Neutrophil (primary cell): ENCODE measurements around the gene HIVEP3.

Experiments used
- H3K27ac ChIP-seq: fragments of 200-600 bp; sonication (generic); 2 replicates; pipeline ENCODE4 v1.5.1; 2016; ENCODE audit warnings: mild to moderate bottlenecking, moderate library complexity
- H3K27me3 ChIP-seq: fragments of 200-600 bp; sonication (generic); 2 replicates; pipeline ENCODE4 v1.6.0; 2016; ENCODE audit warnings: mild to moderate bottlenecking
- H3K36me3 ChIP-seq: fragments of 200-600 bp; sonication (generic); 2 replicates; pipeline ENCODE4 v1.5.1; 2017
- H3K4me1 ChIP-seq, 2 experiments: fragments of 200-600 bp in 1 of 2; sonication (generic) in 1 of 2; 1 replicate in 1 of 2; 2 replicates in 1 of 2; pipeline versions ENCODE4 v1.5.1 to v1.6.1; 2013 to 2016; ENCODE audit warnings: low read depth in 1 of 2, low read length in 1 of 2, mild to moderate bottlenecking in 1 of 2, moderate library complexity in 1 of 2; ENCODE audit not compliant: control insufficient read depth in 1 of 2, insufficient read depth in 1 of 2
- H3K4me3 ChIP-seq, 2 experiments: fragments of 200-600 bp in 1 of 2; sonication (generic) in 1 of 2; 1 replicate in 1 of 2; 2 replicates in 1 of 2; pipeline ENCODE4 v1.5.1; 2013 to 2016; ENCODE audit warnings: low read depth in 1 of 2, low read length in 1 of 2, mild to moderate bottlenecking in 1 of 2, moderate library complexity in 1 of 2
- H3K9me3 ChIP-seq: fragments of 200-600 bp; sonication (generic); 2 replicates; pipeline ENCODE4 v1.5.1; 2016
- TF ChIP-seq, protein P1 (sequence below): fragments of 200-600 bp; sonication (generic); IDR thresholded peaks from 2 replicates; pipeline ENCODE4 v1.5.1; 2016; ENCODE audit warnings: antibody characterized with exemption

HIVEP3 gene

DNA sequence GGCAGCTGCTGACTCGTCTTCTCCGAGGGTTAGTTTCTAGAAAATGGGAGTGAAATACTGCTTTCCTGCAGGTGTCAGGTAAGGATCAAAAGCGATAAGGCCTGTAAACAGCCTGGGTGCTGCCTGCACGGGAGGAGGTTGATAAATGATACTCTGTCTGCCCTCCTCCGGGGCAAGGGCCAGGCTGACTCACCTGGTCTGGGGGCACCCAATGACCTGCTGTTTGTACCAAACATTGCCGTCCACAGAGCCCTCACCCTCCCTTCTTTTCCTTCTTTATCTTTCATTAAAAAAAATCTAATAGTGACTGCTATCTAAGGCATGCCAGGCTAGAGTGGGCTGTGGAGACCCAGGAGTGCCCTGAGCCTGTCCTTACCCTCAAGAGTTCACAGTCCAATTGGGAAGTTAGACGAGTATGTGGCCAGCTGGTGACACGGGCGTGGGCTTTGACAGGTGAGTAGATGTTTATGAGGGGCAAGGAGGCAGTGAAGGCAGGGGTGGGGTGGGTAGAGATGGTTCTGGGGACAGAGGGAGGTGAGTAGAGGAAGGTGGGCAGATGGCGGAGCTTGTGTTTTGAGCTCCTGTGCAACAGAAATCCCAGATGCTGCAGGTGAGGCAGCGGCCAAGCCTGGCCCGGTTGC is 450.5 kb downstream of the HIVEP3 start:
- Histone ChIP-seq H3K4me1 (no peaks in the 10 kb centered on the region), H3K9me3 (no peaks in the 10 kb centered on the region), H3K4me3 (no peak overlapping the region), H3K27me3 (no peaks in the 10 kb centered on the region), H3K36me3 (no peaks in the 10 kb centered on the region), H3K27ac (no peak overlapping the region)
- TF ChIP-seq, protein P1, sequence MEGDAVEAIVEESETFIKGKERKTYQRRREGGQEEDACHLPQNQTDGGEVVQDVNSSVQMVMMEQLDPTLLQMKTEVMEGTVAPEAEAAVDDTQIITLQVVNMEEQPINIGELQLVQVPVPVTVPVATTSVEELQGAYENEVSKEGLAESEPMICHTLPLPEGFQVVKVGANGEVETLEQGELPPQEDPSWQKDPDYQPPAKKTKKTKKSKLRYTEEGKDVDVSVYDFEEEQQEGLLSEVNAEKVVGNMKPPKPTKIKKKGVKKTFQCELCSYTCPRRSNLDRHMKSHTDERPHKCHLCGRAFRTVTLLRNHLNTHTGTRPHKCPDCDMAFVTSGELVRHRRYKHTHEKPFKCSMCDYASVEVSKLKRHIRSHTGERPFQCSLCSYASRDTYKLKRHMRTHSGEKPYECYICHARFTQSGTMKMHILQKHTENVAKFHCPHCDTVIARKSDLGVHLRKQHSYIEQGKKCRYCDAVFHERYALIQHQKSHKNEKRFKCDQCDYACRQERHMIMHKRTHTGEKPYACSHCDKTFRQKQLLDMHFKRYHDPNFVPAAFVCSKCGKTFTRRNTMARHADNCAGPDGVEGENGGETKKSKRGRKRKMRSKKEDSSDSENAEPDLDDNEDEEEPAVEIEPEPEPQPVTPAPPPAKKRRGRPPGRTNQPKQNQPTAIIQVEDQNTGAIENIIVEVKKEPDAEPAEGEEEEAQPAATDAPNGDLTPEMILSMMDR = no peak

DNA sequence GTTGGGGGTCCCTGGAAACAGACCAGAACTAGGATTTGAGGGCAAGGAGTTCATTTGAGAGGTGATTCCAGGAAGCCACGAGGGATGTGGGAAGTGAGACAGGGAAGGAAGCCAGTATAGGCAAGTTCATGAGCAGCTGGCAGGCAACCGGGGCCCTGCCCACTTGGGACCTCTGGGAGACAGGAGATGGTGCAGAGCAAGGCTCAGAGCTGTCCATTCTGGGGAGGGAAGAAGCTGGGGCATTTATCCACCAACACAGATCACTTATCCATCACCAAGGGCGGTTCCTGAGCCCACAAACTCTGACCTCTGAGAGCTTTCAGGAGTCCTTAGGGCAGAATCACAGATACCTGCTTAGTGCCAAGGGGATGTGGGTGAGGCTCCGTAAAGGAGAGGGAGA is 451.0 kb downstream of the HIVEP3 start:
- no peaks in the 10 kb centered on the region for H3K9me3 ChIP-seq
- no peaks in the 10 kb centered on the region for H3K27me3 ChIP-seq
- TF ChIP-seq, protein P1 = no peak
- H3K4me3 ChIP-seq = no peak overlapping the region
- H3K36me3 ChIP-seq = no peaks in the 10 kb centered on the region
- no peak overlapping the region for H3K27ac ChIP-seq
- H3K4me1 ChIP-seq = no peaks in the 10 kb centered on the region

DNA sequence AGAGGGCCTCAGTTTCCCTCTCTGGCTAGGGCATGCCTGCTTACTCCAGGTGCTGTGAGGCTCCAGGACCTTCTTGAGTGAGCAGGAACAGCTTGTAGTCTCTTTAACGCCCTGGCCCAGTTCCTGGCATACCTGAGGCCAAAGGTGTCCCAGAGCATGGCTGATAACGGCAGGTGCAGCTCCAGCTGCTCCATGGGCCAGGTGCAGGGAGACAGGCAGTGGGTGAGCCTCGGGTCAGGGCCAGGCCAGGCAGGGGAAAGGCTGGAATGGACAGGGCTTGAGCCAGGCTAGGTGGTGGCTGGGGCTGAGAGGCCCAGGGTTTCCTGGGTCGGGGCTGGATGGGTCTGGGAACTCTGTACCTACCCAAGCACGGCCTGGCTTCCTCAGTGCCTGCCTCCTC is 452.6 kb downstream of the HIVEP3 start:
- Histone ChIP-seq H3K4me3 (no peak overlapping the region), H3K27me3 (no peaks in the 10 kb centered on the region), H3K4me1 (no peaks in the 10 kb centered on the region), H3K36me3 (no peaks in the 10 kb centered on the region), H3K9me3 (no peaks in the 10 kb centered on the region), H3K27ac (no peak overlapping the region)
- TF ChIP-seq, protein P1 = no peak

DNA sequence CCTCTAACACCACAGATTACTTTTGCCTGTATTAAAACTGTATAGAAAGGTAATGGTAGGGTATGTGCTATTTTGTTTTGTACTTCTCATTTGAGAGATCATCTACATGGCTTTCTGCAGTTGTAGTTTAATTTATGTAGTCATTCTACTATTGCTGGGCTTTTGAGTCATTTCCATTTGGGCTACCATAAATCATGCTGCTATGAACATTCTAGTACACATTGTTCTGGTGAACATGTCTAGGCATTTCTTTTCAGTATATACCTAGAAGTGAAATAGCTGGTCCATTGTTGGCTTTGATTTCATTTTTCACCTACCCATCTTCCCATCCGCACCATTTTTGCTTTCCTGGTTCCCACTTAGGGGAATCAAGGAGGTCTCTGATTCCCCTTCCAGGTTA is 453.0 kb downstream of the HIVEP3 start:
- Histone ChIP-seq H3K27ac (no peak overlapping the region), H3K9me3 (no peaks in the 10 kb centered on the region), H3K4me1 (no peaks in the 10 kb centered on the region), H3K4me3 (no peak overlapping the region), H3K27me3 (no peaks in the 10 kb centered on the region), H3K36me3 (no peaks in the 10 kb centered on the region)
- TF ChIP-seq, protein P1 = no peak

- Histone ChIP-seq H3K4me1 (no peaks in the 10 kb centered on the region), H3K4me3 (no peak overlapping the region), H3K9me3 (no peaks in the 10 kb centered on the region), H3K27me3 (no peaks in the 10 kb centered on the region), H3K36me3 (no peaks in the 10 kb centered on the region), H3K27ac (no peak overlapping the region)
- TF ChIP-seq, protein P1 = no peak
Observed at GRCh38 chr1:41464885-41465284, 453.8 kb downstream of the HIVEP3 start.
